GM13977 (cell line): ENCODE data around the gene KRT26.

Experiments used
- DNase-seq: peaks from one replicate; pipeline ENCODE4 v3.0.0; 2012; ENCODE audit warnings: low spot score
- in situ Hi-C: fragments of 300-500 bp; cut with MboI; formaldehyde crosslinking; loops from one replicate; pipeline ENCODE4 v1.12.0; 2022; ENCODE audit warnings: low sequenced_read_pairs, low pct_unique_long_range_greater_than_20kb, mixed read lengths, inconsistent platforms; ENCODE audit not compliant: unreplicated experiment
- TF ChIP-seq, protein P1 (sequence below): IDR thresholded peaks from 2 replicates; pipeline ENCODE4 v1.5.1; 2012; ENCODE audit warnings: mild to moderate bottlenecking, control low read depth; ENCODE audit not compliant: insufficient read depth; ENCODE audit errors: extremely low read depth, missing control alignments

The KRT26 gene

DNA sequence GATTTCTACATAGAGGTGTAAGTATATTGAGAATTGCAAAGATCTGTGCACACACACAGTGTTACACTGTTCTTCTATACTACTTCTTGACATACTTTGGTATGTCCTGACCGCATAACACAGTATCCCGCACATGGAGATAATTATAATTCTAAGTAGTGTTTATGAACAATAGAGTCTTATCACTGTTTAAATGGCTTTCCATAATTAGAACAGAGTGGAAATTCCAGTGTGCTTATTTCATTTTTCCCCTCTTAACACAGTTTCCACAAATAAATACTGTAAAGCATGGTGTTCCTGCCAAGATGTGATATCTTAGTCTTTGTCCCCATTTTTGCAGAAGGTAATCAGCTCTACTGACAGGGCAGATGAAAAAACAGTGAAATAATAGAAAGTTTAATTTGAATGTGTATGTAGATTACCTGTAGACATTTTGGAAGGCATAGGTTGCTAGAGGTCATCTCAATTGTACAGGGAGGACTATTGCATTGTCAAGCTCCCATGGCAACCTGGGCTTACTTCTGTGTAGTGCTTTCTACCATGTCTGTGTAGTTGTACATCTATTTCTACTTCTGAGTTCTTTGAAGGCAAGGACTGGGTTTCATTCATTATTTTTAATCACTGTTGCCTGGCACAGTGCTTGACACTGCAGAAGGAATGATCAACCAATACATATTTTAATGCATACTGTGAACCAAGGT, 37.9 kb upstream of the KRT26 start:
- no peak for DNase-seq
- TF ChIP-seq, protein P1, sequence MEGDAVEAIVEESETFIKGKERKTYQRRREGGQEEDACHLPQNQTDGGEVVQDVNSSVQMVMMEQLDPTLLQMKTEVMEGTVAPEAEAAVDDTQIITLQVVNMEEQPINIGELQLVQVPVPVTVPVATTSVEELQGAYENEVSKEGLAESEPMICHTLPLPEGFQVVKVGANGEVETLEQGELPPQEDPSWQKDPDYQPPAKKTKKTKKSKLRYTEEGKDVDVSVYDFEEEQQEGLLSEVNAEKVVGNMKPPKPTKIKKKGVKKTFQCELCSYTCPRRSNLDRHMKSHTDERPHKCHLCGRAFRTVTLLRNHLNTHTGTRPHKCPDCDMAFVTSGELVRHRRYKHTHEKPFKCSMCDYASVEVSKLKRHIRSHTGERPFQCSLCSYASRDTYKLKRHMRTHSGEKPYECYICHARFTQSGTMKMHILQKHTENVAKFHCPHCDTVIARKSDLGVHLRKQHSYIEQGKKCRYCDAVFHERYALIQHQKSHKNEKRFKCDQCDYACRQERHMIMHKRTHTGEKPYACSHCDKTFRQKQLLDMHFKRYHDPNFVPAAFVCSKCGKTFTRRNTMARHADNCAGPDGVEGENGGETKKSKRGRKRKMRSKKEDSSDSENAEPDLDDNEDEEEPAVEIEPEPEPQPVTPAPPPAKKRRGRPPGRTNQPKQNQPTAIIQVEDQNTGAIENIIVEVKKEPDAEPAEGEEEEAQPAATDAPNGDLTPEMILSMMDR = no peak
- in situ Hi-C loops = no loop called here

DNA sequence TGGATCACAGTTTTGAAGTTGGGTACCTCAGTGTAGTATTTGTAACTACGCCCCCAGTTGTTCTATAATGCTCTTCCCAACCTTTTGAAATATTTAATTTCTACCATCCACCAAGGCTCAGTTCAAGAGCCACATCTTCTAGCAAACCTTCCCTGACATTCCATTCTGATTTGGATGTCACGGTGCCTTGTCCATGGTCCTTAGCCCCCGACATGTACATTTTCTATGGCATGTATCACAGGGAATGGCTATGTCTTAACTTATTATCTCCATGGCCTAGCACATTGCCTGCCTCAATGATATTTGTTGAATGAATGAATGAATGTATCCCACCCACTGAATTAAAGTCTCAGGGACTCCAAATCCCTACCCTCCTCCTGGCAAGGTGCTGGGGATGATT, 34.1 kb upstream of the KRT26 start:
- DNase-seq = no peak
- in situ Hi-C loops = no loop called here
- TF ChIP-seq, protein P1 = no peak

DNA sequence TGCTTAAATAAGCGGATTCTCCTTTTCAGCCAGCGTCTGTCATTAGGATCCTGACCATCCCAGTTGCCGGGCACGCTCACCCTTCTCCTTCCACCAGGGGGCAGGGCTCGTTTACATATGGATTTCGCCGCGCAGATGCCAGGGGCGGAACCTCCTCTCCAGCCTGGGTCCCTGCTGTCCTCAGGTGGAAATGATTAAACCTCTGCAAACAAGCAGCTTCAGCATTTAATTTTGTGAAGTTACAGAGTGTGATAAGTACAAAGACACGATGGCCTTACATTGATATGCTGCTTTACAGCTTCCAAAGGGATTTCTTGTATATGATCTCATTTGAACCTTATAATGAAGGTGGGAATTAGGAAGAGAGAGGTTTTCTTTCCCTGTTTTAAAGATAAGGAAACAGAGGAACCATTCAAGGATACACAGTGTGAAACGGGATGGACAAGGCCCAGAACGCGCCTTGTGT, 31.6 kb upstream of the KRT26 start:
- peak; percentile 66 for DNase-seq
- TF ChIP-seq, protein P1 = peak; percentile 88
- in situ Hi-C loops = no loop called here

DNA sequence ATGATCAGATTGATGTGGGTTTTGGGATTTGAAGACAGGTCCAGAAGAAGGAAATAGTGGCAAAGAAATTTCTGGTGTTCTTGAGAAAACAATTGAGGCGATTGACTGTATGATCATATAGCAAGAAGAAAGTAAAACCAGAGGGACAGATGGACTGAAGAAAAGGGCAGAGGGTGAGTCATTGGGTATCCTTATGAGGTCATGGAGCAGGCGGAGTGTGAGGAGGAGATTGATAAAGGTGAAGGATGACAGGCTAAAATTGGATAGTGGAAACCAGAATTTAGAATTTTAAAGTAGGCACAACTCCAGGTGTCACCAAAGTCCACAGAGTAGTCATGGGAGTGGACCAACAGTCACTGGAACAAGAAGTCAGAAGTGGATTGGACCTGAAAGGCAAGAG, 29.2 kb upstream of the KRT26 start:
- DNase-seq = no peak
- TF ChIP-seq, protein P1 = no peak
- in situ Hi-C loops = no loop called here

DNA sequence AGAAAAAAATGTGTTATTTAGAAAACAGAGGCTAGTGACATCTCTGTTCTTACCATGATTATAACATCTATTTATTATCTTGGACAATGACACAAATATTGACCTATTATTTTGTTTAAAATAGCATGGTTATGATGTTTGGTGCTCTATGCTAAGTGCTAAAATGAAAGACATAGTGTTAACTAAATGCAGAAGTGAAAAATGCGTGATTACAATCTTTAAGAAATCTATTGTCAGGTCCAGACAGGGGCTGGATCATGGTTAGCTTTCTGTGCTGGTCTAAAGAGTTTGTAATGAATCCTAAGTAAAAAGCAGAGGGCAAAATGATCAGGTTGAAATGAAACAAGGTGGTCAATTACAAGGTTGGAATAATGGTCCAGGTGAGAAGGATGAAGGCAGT, 28.4 kb upstream of the KRT26 start:
- in situ Hi-C loops = no loop called here
- TF ChIP-seq, protein P1 = no peak
- DNase-seq = no peak

DNA sequence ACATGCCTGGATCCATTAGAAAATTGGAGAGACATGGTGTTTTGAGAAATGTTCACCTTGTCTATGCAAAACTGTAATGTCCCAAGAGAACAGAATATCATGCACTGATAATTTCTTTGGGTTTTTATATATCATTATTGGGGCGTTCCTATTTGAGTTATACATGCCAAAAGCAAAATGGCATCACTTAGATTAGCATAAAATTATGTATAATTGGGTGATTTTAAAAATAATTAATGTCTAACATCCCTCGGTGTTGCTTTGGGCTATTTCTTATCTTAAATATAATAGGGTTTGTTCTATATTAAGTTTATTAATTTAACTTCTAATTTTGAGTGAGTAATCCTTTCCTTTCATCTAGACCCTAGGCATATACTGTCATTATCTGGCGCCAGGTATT, 27.9 kb upstream of the KRT26 start, which contains the start of gene KRT28:
TSS of gene KRT28 (minus strand) at position 101 of the 400 bp plus-strand sequence. CDS start at position 35, 66 bp downstream.
- no peak for DNase-seq
- in situ Hi-C loops = loop anchor here (10.0 kb wide), 1 partner anchor 175 kb away; no protein-coding TSS in a partner anchor
- TF ChIP-seq, protein P1 = no peak
